GM12878 (cell line): ENCODE data around the gene SLC9A8.
"Not testable (repeated sequence)": the region's sequence is repeated elsewhere in the genome, so short reads cannot be mapped to it uniquely, and the experiment has no call there.

Experiments
- NFYA ChIP-seq: IDR thresholded peaks from 2 replicates; pipeline ENCODE4 v1.6.1; 2011; ENCODE audit warnings: low read depth, mild to moderate bottlenecking, low read length, improper control_type of control experiment, borderline replicate concordance
- TF ChIP-seq, protein P1 (sequence below), 3 experiments: IDR thresholded peaks in 2 of 3; conservative IDR thresholded peaks in 1 of 3; 2 replicates each; pipeline ENCODE4 v1.5.1; 2011; ENCODE audit warnings: low read depth in 3 of 3, low read length in 3 of 3, mild to moderate bottlenecking in 3 of 3, control low read depth in 2 of 3, moderate library complexity in 2 of 3, inconsistent platforms in 1 of 3, mixed read lengths in 1 of 3; ENCODE audit not compliant: control insufficient read depth in 2 of 3, insufficient read depth in 1 of 3; ENCODE audit errors: extremely low read depth in 1 of 3

GRCh38 chr20:49782439-49782838 lies 30.2 kb upstream of the SLC9A8 start:
- TF ChIP-seq, protein P1, sequence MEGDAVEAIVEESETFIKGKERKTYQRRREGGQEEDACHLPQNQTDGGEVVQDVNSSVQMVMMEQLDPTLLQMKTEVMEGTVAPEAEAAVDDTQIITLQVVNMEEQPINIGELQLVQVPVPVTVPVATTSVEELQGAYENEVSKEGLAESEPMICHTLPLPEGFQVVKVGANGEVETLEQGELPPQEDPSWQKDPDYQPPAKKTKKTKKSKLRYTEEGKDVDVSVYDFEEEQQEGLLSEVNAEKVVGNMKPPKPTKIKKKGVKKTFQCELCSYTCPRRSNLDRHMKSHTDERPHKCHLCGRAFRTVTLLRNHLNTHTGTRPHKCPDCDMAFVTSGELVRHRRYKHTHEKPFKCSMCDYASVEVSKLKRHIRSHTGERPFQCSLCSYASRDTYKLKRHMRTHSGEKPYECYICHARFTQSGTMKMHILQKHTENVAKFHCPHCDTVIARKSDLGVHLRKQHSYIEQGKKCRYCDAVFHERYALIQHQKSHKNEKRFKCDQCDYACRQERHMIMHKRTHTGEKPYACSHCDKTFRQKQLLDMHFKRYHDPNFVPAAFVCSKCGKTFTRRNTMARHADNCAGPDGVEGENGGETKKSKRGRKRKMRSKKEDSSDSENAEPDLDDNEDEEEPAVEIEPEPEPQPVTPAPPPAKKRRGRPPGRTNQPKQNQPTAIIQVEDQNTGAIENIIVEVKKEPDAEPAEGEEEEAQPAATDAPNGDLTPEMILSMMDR (IDR thresholded peaks at IDR 0.05 in 2 of 3, conservative IDR thresholded peaks at IDR 0.05 in 1 of 3; ENCODE audit: control insufficient read depth in 2 of 3, extremely low read depth in 1 of 3, insufficient read depth in 1 of 3, low read depth in 3 of 3, low read length in 3 of 3) = not testable (repeated sequence)
- not testable (repeated sequence) for TF ChIP-seq NFYA
